GM19240 (cell line): ENCODE results near the gene HDHD5.

Experiments used
- DNase-seq: peaks from one replicate; pipeline ENCODE4 v3.0.0; 2011; ENCODE audit warnings: low spot score; ENCODE audit not compliant: insufficient read length

Gene HDHD5

GRCh38 chr22:17120711-17121232 is 38.3 kb downstream of the HDHD5 start:
- no peak for DNase-seq

DNA sequence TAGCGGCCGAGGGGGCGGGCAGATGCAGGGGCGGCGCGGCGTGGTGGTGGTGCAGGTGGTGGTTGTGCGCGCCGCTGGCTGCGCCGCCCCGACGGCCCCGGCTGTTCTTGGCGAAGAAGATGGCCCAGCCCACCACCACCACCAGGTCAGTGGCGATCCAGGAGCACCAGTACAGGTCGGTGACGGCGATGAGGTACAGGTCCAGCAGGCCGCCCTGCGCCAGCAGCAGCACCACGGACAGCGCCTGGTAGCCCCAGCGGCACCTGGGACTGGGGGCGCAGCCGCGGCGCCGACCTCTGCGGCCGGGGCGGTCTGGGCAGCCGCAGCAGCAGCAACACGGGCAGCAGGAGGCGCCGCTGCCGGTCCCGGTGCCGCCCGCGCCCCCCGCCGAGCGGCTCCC is 38.8 kb downstream of the HDHD5 start:
- no peak for DNase-seq

GRCh38 chr22:17119481-17120202 is 39.4 kb downstream of the HDHD5 start:
- no peak for DNase-seq

DNA sequence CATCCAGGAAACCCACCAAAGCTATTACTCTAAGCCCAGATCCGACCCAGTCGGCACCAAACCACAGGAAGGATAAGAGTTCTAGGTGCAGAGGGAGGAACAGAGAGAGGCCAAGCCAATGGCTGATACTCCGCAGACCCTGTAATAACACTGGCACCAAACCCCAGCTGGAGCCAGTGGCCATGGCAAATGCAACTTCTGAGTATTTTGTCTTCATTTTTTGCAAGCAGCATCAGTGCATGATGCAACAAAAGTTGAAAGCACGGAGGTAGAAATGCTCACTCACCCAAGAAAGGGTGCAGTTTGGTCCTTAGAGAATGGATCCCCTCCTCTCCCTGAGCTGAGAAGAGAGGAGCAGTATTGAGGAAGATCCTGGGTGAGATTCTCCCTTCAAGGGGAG is 40.7 kb downstream of the HDHD5 start:
- DNase-seq = no peak

- no peak for DNase-seq
Measured at GRCh38 chr22:17117890-17118289, 41.2 kb downstream of the HDHD5 start.

DNA sequence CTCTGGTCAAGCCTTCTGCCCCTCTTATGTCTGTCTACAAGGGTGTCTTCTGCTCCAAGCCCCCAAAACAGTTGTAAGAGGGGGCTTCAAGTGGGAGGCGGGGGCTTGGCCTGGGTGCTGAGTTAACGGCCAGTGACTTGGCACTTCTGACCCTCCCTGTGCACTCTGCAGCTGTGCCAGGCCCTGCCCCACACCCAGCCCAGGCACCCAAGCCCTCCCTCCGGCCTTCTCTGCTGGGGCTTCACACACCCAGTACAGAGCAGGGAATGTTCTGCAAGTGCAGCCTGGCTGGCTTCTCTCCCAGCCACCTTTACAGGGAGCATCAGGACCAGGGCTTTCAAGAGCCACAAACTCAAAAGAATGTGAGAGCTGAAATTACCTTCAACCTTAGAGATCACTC is 41.7 kb downstream of the HDHD5 start:
- DNase-seq = no peak

- DNase-seq = no peak
Measured at GRCh38 chr22:17116572-17117330, 42.3 kb downstream of the HDHD5 start.

DNA sequence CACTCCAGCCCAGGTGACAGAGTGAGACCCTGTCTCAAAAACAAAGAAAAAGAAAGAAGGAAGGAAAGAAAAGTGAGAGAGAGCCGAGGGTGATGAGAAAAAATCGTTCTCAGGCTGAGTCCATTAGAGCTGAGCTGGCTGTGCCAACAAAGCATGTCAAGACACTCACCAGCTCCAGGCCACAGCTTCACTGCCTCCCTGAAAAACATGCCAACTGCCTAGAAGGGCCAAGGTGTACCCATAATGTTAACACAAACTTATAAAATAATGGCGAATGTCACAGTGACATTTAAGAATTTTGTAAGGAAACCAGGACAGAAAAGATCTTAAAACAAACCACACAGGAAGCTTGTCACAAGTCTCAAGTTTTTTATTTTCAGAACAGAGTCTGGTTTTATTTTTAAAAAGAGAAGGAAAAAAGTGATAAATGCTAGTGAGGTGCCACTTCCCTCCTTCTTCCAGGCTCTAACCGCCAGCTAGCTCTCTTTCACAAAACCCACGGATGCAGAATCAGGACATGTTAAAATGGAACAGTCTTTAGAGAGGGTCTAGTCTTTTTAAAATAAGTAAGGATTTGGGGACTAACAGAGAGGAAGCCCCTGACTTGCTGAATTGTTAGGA is 43.0 kb downstream of the HDHD5 start:
- DNase-seq = no peak

GRCh38 chr22:17115236-17115635 is 43.8 kb downstream of the HDHD5 start:
- DNase-seq = no peak

DNA sequence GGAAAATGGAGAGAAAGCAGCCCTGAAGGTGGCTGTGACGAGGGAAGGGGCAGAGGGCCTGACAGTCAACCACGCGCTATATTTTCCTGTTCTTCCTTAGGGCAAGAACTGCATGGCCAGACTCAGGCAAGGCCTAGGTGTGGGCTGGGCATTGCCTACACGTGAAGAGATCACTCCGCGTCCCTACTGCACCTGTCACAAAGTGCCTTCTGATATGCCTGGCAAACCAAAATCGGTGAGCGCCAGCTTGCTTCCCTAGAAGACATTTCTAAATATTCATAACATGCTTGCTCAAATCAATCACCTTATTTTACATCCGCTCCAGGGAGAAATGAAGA is 44.2 kb downstream of the HDHD5 start:
- no peak for DNase-seq

GRCh38 chr22:17114173-17114897 is 44.7 kb downstream of the HDHD5 start:
- DNase-seq = no peak

DNA sequence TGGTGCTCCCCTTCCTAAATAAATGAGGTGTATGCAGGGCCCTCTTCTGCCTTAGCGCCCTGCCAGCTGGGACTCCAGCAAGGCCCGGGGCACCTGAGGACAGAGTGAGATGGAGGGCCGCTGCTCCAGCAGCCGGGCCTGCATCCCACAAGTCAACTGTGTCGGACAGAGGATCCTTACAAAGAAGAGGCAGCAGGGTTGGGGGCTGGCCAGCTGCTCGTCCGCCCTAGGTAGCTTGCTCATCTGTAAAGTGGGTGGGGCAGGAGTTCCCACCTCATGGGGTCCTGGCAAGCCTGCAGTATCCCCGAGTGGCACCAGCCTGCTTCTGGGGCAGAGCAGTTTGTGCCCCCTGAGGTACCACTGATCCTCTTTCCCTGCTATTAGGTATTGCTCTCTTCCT is 45.5 kb downstream of the HDHD5 start:
- no peak for DNase-seq

DNA sequence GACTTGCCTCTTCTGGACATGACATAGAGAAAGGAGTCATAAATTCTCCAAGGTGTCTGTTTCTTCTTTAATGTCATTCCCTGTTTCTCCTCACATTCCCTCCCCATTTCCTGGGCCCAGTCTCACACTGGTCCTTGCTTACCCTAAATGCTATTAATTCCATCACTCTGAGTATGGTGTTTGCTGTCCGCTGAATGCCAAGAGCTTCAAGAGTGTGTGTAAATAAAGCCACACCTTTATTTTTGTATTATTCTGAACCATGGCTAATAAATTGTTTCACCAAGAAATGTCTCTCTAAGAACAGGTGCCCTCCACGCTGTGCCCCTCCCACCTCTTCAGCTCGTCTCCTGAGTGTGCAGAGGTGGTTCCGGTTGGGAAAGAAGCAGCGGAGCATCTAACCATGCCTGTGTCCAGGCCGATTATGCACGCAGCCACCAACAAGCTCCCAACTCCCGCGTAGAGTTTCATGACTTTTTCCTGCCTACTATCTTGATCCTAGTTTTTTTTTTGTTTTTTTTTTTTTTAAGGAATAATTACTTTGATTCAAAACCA is 46.5 kb downstream of the HDHD5 start:
- DNase-seq = no peak

DNA sequence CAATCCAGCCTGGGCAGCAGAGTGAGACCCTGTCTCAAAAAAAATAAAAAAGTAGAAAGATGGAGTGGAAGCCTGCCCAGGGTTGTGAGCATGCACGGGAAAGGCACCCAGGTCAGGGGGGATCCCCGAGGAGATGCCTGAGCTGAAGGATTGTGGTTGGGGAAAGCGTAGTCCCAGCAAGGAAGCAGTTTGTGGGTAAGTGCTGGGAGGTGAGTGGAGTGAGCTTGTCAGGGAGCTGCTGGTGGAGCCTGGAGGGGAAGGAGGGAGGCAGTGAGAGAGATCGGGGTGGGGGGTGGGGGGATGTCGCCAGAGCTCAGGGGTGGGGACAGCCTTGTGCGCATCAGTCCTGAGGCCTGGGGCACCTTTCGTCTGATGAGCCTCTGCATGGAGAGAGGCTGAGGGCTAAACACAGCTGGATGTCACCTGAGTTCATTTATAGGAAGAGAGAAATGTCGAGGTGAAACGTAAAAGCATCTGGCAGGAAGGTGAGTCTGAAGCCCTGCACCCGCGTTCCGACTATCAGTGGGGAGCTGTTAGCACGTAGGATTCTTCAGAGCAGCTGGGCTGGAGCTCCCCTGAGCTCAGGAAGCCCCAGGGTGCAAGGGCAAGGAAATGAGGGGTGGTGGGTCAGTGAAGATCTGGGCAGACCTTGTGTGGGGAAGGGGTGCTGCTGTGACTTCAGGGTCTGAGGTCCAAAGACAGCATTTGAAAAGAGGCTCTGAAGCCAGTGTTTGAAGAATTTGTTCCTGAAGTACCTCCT is 48.1 kb downstream of the HDHD5 start:
- DNase-seq = no peak

DNA sequence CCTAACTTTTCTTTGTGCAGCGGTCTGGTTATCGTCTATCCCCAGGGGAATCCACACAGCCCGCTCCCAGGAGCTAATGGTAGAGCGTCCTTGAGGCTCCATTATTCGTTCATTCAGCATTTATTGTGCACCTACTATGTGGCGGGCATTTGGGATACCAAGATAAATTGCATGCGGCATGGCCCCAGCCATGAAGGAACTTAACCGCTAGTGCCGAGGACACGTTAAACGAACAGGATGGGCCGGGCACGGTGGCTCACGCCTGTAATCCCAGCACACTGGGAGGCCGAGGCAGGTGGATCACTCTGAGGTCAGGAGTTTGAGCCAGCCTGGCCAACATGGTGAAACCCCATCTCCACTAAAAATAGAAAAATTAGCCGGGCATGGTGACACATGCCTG is 49.1 kb downstream of the HDHD5 start:
- no peak for DNase-seq

GRCh38 chr22:17109113-17109865 is 49.8 kb downstream of the HDHD5 start:
- DNase-seq = no peak

DNA sequence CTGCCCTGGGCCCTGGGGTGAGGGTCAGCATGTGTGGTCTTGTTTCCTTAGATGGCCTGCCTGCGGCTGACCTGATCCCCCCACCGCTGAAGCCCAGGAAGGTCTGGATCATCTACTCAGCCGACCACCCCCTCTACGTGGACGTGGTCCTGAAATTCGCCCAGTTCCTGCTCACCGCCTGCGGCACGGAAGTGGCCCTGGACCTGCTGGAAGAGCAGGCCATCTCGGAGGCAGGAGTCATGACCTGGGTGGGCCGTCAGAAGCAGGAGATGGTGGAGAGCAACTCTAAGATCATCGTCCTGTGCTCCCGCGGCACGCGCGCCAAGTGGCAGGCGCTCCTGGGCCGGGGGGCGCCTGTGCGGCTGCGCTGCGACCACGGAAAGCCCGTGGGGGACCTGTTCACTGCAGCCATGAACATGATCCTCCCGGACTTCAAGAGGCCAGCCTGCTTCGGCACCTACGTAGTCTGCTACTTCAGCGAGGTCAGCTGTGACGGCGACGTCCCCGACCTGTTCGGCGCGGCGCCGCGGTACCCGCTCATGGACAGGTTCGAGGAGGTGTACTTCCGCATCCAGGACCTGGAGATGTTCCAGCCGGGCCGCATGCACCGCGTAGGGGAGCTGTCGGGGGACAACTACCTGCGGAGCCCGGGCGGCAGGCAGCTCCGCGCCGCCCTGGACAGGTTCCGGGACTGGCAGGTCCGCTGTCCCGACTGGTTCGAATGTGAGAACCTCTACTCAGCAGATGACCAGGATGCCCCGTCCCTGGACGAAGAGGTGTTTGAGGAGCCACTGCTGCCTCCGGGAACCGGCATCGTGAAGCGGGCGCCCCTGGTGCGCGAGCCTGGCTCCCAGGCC is 50.6 kb downstream of the HDHD5 start:
- no peak for DNase-seq

DNA sequence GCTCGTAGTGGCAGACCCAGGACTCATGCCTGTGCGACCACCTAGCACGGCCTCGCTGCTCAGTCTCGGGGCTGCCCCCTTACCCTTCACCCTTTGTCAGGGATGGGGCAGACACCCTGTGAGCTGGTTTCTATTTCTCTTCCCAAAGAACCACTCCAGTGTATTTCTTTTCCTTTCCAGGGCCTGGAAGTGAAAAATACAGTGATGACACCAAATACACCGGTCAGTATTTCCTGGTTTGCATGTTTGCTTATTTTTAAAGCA is 51.6 kb downstream of the HDHD5 start:
- DNase-seq = no peak

DNA sequence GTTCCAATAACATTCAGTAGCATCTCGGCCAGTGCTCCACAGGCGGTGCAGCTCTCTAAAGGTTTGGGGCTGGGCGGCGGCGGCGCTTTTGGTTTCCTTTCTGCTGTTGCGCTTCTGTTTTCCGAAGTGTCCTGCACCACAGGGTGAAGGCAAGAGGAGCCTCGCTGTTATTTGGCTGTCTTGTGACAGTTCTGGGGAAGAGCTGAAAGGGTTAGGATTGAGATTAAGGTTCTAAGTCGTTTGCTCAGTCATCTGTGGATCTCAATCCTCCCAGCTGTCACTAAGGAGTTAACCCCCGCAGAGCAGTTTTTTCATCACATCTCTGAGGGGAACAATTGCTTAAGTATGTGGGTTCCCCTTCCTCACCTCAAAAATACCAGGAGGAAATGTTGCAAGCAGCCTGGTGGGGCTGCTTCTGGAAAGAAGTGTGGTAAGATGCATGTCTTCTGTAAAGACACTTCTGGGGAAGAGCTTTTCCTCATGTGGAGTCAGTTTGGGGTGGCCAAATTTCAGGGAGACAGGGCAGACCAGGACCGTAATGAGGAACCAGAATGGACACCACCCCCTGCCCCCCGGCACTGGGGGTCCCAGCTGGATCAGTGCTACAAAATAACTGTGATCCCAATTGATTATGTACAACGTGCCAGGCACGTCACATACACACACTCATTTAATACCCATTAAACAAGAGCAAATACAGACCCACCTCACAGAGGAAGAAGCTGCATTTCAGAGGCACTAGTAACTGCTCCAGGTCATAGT is 52.1 kb downstream of the HDHD5 start:
- DNase-seq = peak; percentile 45
